Measurements from ENCODE around the gene PTH2R. TPM values are rescaled to one million over a fixed set of nuclear protein-coding genes. Genes with fewer than 3 reads are reported as not detected.
"Not testable (repeated sequence)": the region's sequence is repeated elsewhere in the genome, so short reads cannot be mapped to it uniquely, and the experiment has no call there.

PTH2R gene
- polyA plus RNA-seq, 3 donors: 36.6 to 43.1 (median 40.2) TPM

GRCh38 chr2:208535578-208535977, 129.0 kb downstream of the PTH2R start:
- not testable (repeated sequence) for DNase-seq (ENCODE audit: low read depth in 3 of 3, low spot score in 2 of 3)

GRCh38 chr2:208541461-208541988, 134.9 kb downstream of the PTH2R start:
- no peak for DNase-seq (ENCODE audit: low read depth in 3 of 3, low spot score in 2 of 3)

- no peak for DNase-seq (ENCODE audit: low read depth in 3 of 3, low spot score in 2 of 3)
Measured at GRCh38 chr2:208541989-208542464, 135.4 kb downstream of the PTH2R start.

GRCh38 chr2:208542465-208543041, 136.0 kb downstream of the PTH2R start:
- DNase-seq (ENCODE audit: low read depth in 3 of 3, low spot score in 2 of 3): peak in 1 of 3 donors; percentile 27

Other genes starting within 250 kb of the PTH2R start
- gene CRYGA, start 243.2 kb upstream of the PTH2R start, polyA plus RNA-seq (ENCODE audit: insufficient read length in 3 of 3): not detected
- under 1 TPM; 0.21 to 0.85 (median 0.44) TPM for gene C2orf80, start 216.8 kb upstream of the PTH2R start, polyA plus RNA-seq (ENCODE audit: insufficient read length in 3 of 3)
- 100 to 1,000 TPM in 2 of 3 donors, 10 to 100 TPM in 1; 98.5 to 114 (median 101) TPM for gene IDH1, start 151.7 kb upstream of the PTH2R start, polyA plus RNA-seq (ENCODE audit: insufficient read length in 3 of 3)
- gene PIKFYVE, start 140.5 kb upstream of the PTH2R start, polyA plus RNA-seq (ENCODE audit: insufficient read length in 3 of 3): 10 to 100 TPM; 24.3 to 27.2 (median 25.6) TPM

Measured in right renal cortex interstitium (tissue), 3 donors.